PC-3 (cell line): ENCODE data around the gene WWP2.

Experiments
- CTCF ChIP-seq: fragments of 300-600 bp; sonication (generic); conservative IDR thresholded peaks from 2 replicates; pipeline ENCODE4 v1.5.1; 2017; ENCODE audit warnings: antibody characterized with exemption, low read depth, mild to moderate bottlenecking, low read length
- EZH2 ChIP-seq: fragments of 300-600 bp; sonication (generic); IDR thresholded peaks from one replicate; pipeline ENCODE4 v1.6.1; 2017; ENCODE audit warnings: antibody characterized with exemption, mild to moderate bottlenecking, low read length; ENCODE audit not compliant: unreplicated experiment

- no peak for TF ChIP-seq CTCF
- no peak for TF ChIP-seq EZH2
Observed at GRCh38 chr16:69890114-69890891, 128.2 kb downstream of the WWP2 start.
